Central memory CD8-positive, alpha-beta T cell (primary cell): ENCODE measurements around the gene ATP2C1.

ENCODE experiments used
- ATAC-seq: fragments of 150-1000 bp; cut with Tn5 transposase; replicated peaks from 2 replicates; pipeline ENCODE4 v1.10.0; 2022; ENCODE audit warnings: mild to moderate bottlenecking, moderate FRiP score, moderate number of reproducible peaks; ENCODE audit not compliant: poor library complexity, severe bottlenecking; ENCODE audit errors: extremely low read depth
- DNase-seq, 2 donors: peaks; one replicate each; pipeline ENCODE4 v3.0.0; 2021; ENCODE audit warnings: low spot score in 2 of 2
- H3K27ac Mint-ChIP-seq: one replicate; pipeline ENCODE4 v1.8.0; 2022; ENCODE audit warnings: low read depth, mild to moderate bottlenecking, moderate library complexity, mixed read lengths
- H3K27me3 Mint-ChIP-seq: one replicate; pipeline ENCODE4 v1.8.0; 2022; ENCODE audit warnings: mixed read lengths
- H3K36me3 Mint-ChIP-seq: one replicate; pipeline ENCODE4 v1.8.0; 2022; ENCODE audit warnings: mild to moderate bottlenecking, moderate library complexity, mixed read lengths; ENCODE audit not compliant: insufficient read depth
- H3K4me1 Mint-ChIP-seq: one replicate; pipeline ENCODE4 v1.8.0; 2022; ENCODE audit warnings: mixed read lengths
- H3K4me3 Mint-ChIP-seq: one replicate; pipeline ENCODE4 v1.8.0; 2022; ENCODE audit warnings: mild to moderate bottlenecking, moderate library complexity, mixed read lengths
- H3K9me3 Mint-ChIP-seq: one replicate; pipeline ENCODE4 v1.8.0; 2022; ENCODE audit warnings: mixed read lengths

The ATP2C1 gene

DNA sequence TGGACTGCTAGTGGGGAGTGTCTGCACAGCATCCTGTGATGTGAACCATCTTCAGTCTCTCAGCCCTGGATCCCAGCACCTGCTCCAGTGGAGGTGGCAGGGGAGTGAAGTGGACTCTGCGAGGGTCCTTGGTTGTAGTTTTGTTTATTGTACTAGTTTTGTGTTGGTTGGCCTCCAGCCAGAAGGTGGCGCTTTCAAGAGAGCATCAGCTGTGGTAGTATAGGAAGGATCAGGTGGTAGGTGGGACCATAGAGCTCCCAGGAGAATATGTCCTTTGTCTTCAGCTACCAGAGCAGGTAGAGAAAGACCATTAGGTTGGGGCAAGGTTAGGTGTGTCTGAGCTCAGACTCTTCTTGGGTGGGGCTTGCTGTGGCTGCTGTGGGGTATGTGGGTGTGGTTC lies 153.7 kb downstream of the ATP2C1 start:
- Mint-ChIP-seq H3K27me3 (no peaks in the 10 kb centered on the region), H3K4me3 (no peak overlapping the region), H3K4me1 (peaks cover 18% of the 10 kb centered on the region), H3K36me3 (no peaks in the 10 kb centered on the region), H3K27ac (no peak overlapping the region), H3K9me3 (peaks cover 25% of the 10 kb centered on the region)
- DNase-seq (no peak), ATAC-seq (no peak)

DNA sequence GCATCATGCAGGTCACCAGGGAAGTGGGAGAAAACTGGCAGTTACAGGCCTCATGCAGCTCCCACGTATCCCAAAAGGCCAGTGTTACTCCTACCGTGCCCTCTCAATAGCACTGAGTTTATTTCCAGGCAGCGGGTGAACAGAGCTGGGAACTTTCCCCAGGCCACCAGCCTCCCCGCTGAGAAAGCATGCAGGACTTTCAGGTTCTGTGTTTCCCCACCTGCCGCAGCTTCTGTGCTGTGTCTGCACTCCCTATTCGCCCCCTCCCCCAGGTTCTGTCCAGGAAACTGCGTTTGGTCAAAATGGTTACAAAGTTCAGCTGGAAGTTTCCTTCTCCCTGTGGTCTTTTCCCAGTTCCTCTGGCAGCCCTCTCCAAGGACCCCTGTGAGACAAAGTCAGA lies 154.1 kb downstream of the ATP2C1 start:
- Mint-ChIP-seq H3K27ac (no peak overlapping the region), H3K9me3 (peaks cover 25% of the 10 kb centered on the region), H3K4me3 (no peak overlapping the region), H3K27me3 (no peaks in the 10 kb centered on the region), H3K36me3 (no peaks in the 10 kb centered on the region), H3K4me1 (peaks cover 13% of the 10 kb centered on the region)
- no peak for DNase-seq
- no peak for ATAC-seq

DNA sequence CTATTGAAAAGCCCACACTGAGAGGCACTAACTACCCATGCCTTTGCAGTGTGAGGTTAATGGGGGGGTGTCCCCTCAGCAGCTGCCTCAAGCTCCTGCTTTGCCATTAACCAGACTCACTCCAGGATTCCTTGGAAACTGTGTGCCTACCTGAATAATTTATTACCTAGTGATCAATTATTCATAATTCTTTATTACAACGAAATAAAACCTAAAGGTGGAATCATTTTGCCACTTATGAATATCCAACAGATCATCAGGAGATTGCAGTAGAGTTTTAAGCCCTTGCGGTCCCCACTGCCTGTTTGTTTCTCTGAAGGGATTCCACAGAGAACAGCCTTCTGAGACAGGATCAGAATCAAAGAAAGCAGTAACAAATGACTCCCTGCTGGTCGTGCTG lies 156.1 kb downstream of the ATP2C1 start:
- H3K36me3 Mint-ChIP-seq = no peaks in the 10 kb centered on the region
- ATAC-seq (no peak), DNase-seq (no peak)
- no peak overlapping the region for H3K4me3 Mint-ChIP-seq
- H3K27me3 Mint-ChIP-seq = no peaks in the 10 kb centered on the region
- H3K27ac Mint-ChIP-seq = no peak overlapping the region
- H3K9me3 Mint-ChIP-seq = peaks cover 5% of the 10 kb centered on the region
- peaks cover 8% of the 10 kb centered on the region for H3K4me1 Mint-ChIP-seq

DNA sequence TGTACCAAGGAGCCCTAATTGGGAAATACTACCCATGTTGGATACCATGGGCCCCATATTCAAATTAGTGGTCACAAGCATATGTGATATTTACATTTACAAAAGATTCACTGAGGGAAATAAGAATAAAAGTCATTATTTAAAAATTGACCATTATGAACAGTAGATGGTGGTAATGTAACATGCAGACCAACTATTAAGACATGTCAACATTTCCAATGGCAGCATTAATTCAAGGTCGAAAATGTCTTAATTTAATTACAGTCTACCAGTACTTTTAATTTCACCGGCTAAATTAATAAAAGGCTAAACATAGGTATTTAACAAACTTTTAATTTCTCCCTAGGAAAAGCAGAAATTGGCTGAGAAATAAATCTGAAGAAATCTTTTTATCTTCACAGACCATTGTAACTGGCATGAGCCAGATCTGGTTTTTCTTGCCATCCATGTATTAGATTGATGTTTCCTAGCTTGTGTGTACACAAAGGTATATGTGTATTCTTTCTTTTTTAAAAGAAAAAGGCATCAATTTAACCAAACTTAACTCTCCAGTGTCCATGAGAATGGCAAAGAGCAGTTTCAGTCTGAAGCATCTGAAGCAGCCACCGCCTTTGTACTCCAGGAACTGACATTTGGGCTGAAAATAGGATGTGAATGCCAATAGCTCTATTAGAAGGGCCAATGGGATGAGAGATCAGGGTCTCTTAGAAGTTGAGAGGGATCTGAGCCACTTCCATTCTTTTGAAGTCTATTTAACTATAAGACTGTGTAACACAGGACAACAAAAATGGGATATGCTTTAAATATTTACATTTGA lies 159.4 kb downstream of the ATP2C1 start:
- H3K27me3 Mint-ChIP-seq = no peaks in the 10 kb centered on the region
- H3K4me1 Mint-ChIP-seq = no peaks in the 10 kb centered on the region
- H3K36me3 Mint-ChIP-seq = no peaks in the 10 kb centered on the region
- ATAC-seq (no peak), DNase-seq (no peak)
- H3K27ac Mint-ChIP-seq = no peak overlapping the region
- no peaks in the 10 kb centered on the region for H3K9me3 Mint-ChIP-seq
- H3K4me3 Mint-ChIP-seq = no peak overlapping the region
